Fibroblast of pulmonary artery (primary cell): ENCODE data around the gene POU2AF3.

Source experiments
- DNase-seq: peaks from one replicate; pipeline ENCODE4 v3.0.0-alpha.2; 2010; ENCODE audit warnings: low read depth
- H3K4me3 ChIP-seq: replicated peaks from 2 replicates; pipeline ENCODE4 v1.5.1; 2011; ENCODE audit warnings: low read depth, mild to moderate bottlenecking, control low read depth, low read length, moderate library complexity
- CTCF ChIP-seq: IDR thresholded peaks from 2 replicates; pipeline ENCODE4 v1.5.1; 2011; ENCODE audit warnings: mild to moderate bottlenecking, control low read depth, low read length, inconsistent platforms; ENCODE audit errors: missing control alignments

POU2AF3 gene

GRCh38 chr11:111347002-111347722 lies 48.8 kb downstream of the POU2AF3 start:
- TF ChIP-seq CTCF, result no peak
- DNase-seq, result no peak
- no peak overlapping the region for H3K4me3 ChIP-seq

- TF ChIP-seq CTCF, result no peak
- peak; percentile 17 for DNase-seq
- H3K4me3 ChIP-seq, result no peak overlapping the region
These were observed 49.4 kb downstream of the POU2AF3 start for GRCh38 chr11:111347723-111348115.

GRCh38 chr11:111348147-111348546 lies 49.8 kb downstream of the POU2AF3 start:
- H3K4me3 ChIP-seq, result no peak overlapping the region
- DNase-seq, result no peak
- TF ChIP-seq CTCF, result no peak

GRCh38 chr11:111349191-111349695 lies 50.9 kb downstream of the POU2AF3 start:
- TF ChIP-seq CTCF, result no peak
- no peak overlapping the region for H3K4me3 ChIP-seq
- DNase-seq, result no peak

GRCh38 chr11:111350811-111351210 lies 52.5 kb downstream of the POU2AF3 start:
- no peak for TF ChIP-seq CTCF
- DNase-seq, result no peak
- no peak overlapping the region for H3K4me3 ChIP-seq

GRCh38 chr11:111351374-111352055 lies 53.2 kb downstream of the POU2AF3 start:
- H3K4me3 ChIP-seq, result no peak overlapping the region
- no peak for DNase-seq
- TF ChIP-seq CTCF, result no peak
